SK-N-SH (cell line): ENCODE measurements around the gene SLC6A16. TPM values are rescaled to one million over a fixed set of nuclear protein-coding genes. Genes with fewer than 3 reads are reported as not detected.

Experiments used
- CTCF ChIA-PET: fragments of 300-600, 350-600 bp; formaldehyde crosslinking; extraction: SDS; loops from one replicate; lab custom pipeline; 2021; lab: Yijun Ruan, JAX
- POLR2A ChIA-PET: fragments of 350-600 bp; sonication (Branson Sonifier 250); formaldehyde crosslinking; extraction: SDS; loops from one replicate; lab custom pipeline; 2020; ENCODE audit warnings: antibody characterized with exemption, inconsistent platforms; lab: Yijun Ruan, JAX
- DNase-seq: peaks from one replicate; pipeline ENCODE4 v3.0.0; 2012
- H2AFZ ChIP-seq: fragments of 200-600 bp; sonication (generic); 2 replicates; pipeline ENCODE4 v1.8.1; 2016; ENCODE audit warnings: antibody characterized with exemption, mild to moderate bottlenecking, low read depth
- H3F3A ChIP-seq: fragments of 200-600 bp; sonication (generic); replicated peaks from 2 replicates; pipeline ENCODE3; 2016; ENCODE audit warnings: antibody characterized with exemption, mild to moderate bottlenecking; ENCODE audit not compliant: insufficient read depth
- H3K27ac ChIP-seq, 2 experiments: fragments of 200-500 bp in 1 of 2; fragments of 200-600 bp in 1 of 2; sonication (Bioruptor generic) in 1 of 2; sonication (generic), shearing (Covaris generic) in 1 of 2; 2 replicates each; pipeline versions ENCODE4 v1.5.1 to v1.6.1; 2014 to 2016; ENCODE audit warnings: low read depth in 2 of 2, inconsistent platforms in 1 of 2, low read length in 1 of 2, mild to moderate bottlenecking in 1 of 2, mixed read lengths in 1 of 2
- H3K27me3 ChIP-seq: fragments of 200-600 bp; sonication (generic), shearing (Covaris generic); 2 replicates; pipeline ENCODE4 v1.6.1; 2016; ENCODE audit warnings: mixed run types; ENCODE audit not compliant: insufficient read depth
- H3K36me3 ChIP-seq, 2 experiments: fragments of 200-500 bp in 1 of 2; fragments of 200-600 bp in 1 of 2; sonication (Bioruptor generic) in 1 of 2; sonication (generic) in 1 of 2; replicated peaks in 1 of 2; 2 replicates each; pipeline versions ENCODE3 to v1.5.1; 2014 to 2016; ENCODE audit warnings: low read length in 1 of 2, mild to moderate bottlenecking in 1 of 2; ENCODE audit not compliant: insufficient read depth in 2 of 2, control insufficient read depth in 1 of 2
- H3K4me1 ChIP-seq, 2 experiments: fragments of 200-500 bp in 1 of 2; fragments of 200-600 bp in 1 of 2; sonication (Bioruptor generic) in 1 of 2; sonication (generic), shearing (Covaris generic) in 1 of 2; 2 replicates each; pipeline versions ENCODE4 v1.5.1 to v1.6.1; 2014 to 2016; ENCODE audit warnings: low read depth in 1 of 2, low read length in 1 of 2, mixed run types in 1 of 2; ENCODE audit not compliant: insufficient read depth in 2 of 2, control insufficient read depth in 1 of 2
- H3K4me2 ChIP-seq: fragments of 200-600 bp; sonication (generic), shearing (Covaris generic); 2 replicates; pipeline ENCODE4 v1.6.1; 2017; ENCODE audit warnings: mixed run types
- H3K4me3 ChIP-seq, 2 experiments: fragments of 200-500 bp in 1 of 2; fragments of 200-600 bp in 1 of 2; sonication (Bioruptor generic) in 1 of 2; sonication (generic), shearing (Covaris generic) in 1 of 2; 2 replicates each; pipeline versions ENCODE4 v1.5.1 to v1.8.1; 2014 to 2016; ENCODE audit warnings: low read depth in 2 of 2, inconsistent platforms in 1 of 2, low read length in 1 of 2, mild to moderate bottlenecking in 1 of 2, mixed read lengths in 1 of 2, moderate library complexity in 1 of 2
- H3K79me2 ChIP-seq: fragments of 200-600 bp; sonication (generic); 2 replicates; pipeline ENCODE4 v1.8.1; 2017; ENCODE audit warnings: mild to moderate bottlenecking; ENCODE audit not compliant: insufficient read depth
- H3K9ac ChIP-seq: fragments of 200-600 bp; sonication (generic); 2 replicates; pipeline ENCODE4 v1.6.1; 2017; ENCODE audit warnings: mixed run types
- H3K9me2 ChIP-seq: fragments of 200-600 bp; sonication (generic); 2 replicates; pipeline ENCODE4 v1.6.1; 2017; ENCODE audit warnings: mixed run types
- H3K9me3 ChIP-seq: fragments of 200-600 bp; sonication (generic); 2 replicates; pipeline ENCODE4 v1.6.1; 2017; ENCODE audit warnings: mixed run types, mild to moderate bottlenecking, moderate library complexity
- H4K20me1 ChIP-seq: fragments of 200-600 bp; sonication (generic); 2 replicates; pipeline ENCODE4 v1.6.1; 2017; ENCODE audit warnings: mild to moderate bottlenecking, mixed run types; ENCODE audit not compliant: insufficient read depth
- CHD2 ChIP-seq: fragments of 150-350 bp; IDR thresholded peaks from 2 replicates; pipeline ENCODE4 v1.6.1; 2018; ENCODE audit warnings: low read length; ENCODE audit not compliant: partially characterized antibody
- NFIC ChIP-seq: IDR thresholded peaks from 2 replicates; pipeline ENCODE4 v1.4.0; 2012; ENCODE audit warnings: borderline replicate concordance
- RAD21 ChIP-seq: IDR thresholded peaks from 2 replicates; pipeline ENCODE4 v1.6.1; 2012; ENCODE audit warnings: mild to moderate bottlenecking, low read length
- TEAD4 ChIP-seq: IDR thresholded peaks from 2 replicates; pipeline ENCODE4 v1.4.0; 2012; ENCODE audit warnings: mild to moderate bottlenecking, borderline replicate concordance; ENCODE audit not compliant: insufficient read depth
- YY1 ChIP-seq: IDR thresholded peaks from 2 replicates; pipeline ENCODE4 v1.4.0; 2012; ENCODE audit warnings: low read depth, mild to moderate bottlenecking
- ZBTB33 ChIP-seq: IDR thresholded peaks from 2 replicates; pipeline ENCODE4 v1.4.0; 2012; ENCODE audit warnings: low read depth, borderline replicate concordance
- WGBS: methylation state at CpG from one replicate; pipeline ENCODE4 v1.1.6; 2017; ENCODE audit warnings: low lambda C conversion rate; 5-methylcytosine and 5-hydroxymethylcytosine counted together
- polyA plus RNA-seq, 3 experiments: library from polyadenylated mRNA; depleted of rRNA; stranded (reverse); fragments of >200 nt; gene quantifications; 2 replicates each; pipeline ENCODE4 v1.2.3, GENCODE V29; 2012

Gene SLC6A16
- polyA plus RNA-seq, 1 of the 3 experiments (the other 2 are of a cell fraction): 0.33 TPM

DNA sequence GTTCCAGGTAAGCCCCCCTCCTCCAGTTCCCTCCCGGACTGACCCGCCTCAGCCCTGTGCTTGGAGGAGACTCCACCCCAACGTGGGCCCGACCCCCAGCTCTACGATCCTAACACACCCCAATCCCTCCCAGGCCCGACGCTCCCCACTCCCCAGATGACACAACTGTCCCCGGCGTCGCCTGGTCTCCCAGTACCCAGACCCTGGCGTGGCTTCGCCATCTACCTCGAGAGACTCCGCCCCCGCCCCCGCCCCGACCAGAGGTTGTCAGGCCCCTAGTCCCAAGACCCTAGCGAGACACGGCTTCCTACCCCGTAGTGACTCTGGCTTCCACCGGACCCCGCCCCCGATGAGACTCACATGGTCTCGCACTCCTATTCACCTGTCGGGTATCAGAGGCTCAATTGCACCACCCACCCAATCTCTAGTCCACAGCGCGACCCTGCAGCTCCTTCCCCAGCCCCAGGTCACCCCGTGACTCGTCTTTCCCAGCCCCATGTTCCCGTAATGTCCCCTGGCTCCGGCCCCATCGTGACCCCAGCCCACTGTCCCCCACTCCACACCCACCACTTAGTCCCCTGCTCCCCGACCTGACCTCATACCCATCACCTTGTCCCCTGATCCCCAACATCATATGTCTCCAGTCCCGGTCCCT lies 13.2 kb upstream of the SLC6A16 start:
- peaks cover 0 to 6% of the 10 kb centered on the region in 2 experiments; a peak in 1 of 4 replicates for H3K4me1 ChIP-seq
- WGBS: 54% methylated on average over 34 of the region's 34 CpGs
- no peaks in the 10 kb centered on the region for H3K27me3 ChIP-seq
- CTCF ChIA-PET: no interaction called here
- H2AFZ ChIP-seq: no peak overlapping the region
- no peak overlapping the region for H3K4me3 ChIP-seq
- H3K9ac ChIP-seq: no peak overlapping the region
- no peaks in the 10 kb centered on the region for H3K9me2 ChIP-seq
- TF ChIP-seq RAD21: no peak
- TF ChIP-seq NFIC: no peak
- TF ChIP-seq YY1: no peak
- TF ChIP-seq, all 33 proteins: peak for 0
- Histone ChIP-seq H4K20me1 (peaks cover 2% of the 10 kb centered on the region; the same call in 1 of the 2 replicates), H3K79me2 (no peaks in the 10 kb centered on the region), H3F3A (peaks cover 2% of the 10 kb centered on the region), H3K9me3 (no peaks in the 10 kb centered on the region), H3K4me2 (no peak overlapping the region), H3K27ac (no peak overlapping the region), H3K36me3 (peaks cover 12 to 19% of the 10 kb centered on the region in 2 experiments)
- DNase-seq: no peak
- POLR2A ChIA-PET: no interaction called here

- no peaks in the 10 kb centered on the region for H3K9me3 ChIP-seq
- no peak overlapping the region for H3K27ac ChIP-seq
- ChIA-PET POLR2A (no interaction called here), CTCF (no interaction called here)
- DNase-seq: no peak
- H3K9me2 ChIP-seq: no peaks in the 10 kb centered on the region
- peaks cover 2% of the 10 kb centered on the region for H3F3A ChIP-seq
- H3K4me3 ChIP-seq: no peak overlapping the region
- no peak overlapping the region for H2AFZ ChIP-seq
- WGBS: 82% methylated on average over 16 of the region's 19 CpGs
- H3K4me2 ChIP-seq: no peak overlapping the region
- no peak for TF ChIP-seq YY1
- no peak for TF ChIP-seq TEAD4
- no peak for TF ChIP-seq CHD2
- TF ChIP-seq ZBTB33: no peak
- peaks cover 5 to 12% of the 10 kb centered on the region in 2 experiments for H3K36me3 ChIP-seq
- H3K79me2 ChIP-seq: no peaks in the 10 kb centered on the region
- H3K27me3 ChIP-seq: no peaks in the 10 kb centered on the region
- no peak overlapping the region for H3K9ac ChIP-seq
- H3K4me1 ChIP-seq: peaks cover 0 to 6% of the 10 kb centered on the region in 2 experiments; a peak in 1 of 4 replicates
- peaks cover 2% of the 10 kb centered on the region; the same call in 1 of the 2 replicates for H4K20me1 ChIP-seq
These were observed 12.5 kb upstream of the SLC6A16 start for GRCh38 chr19:49337267-49338022.
